HUES64 (cell line): ENCODE measurements around the gene UQCR11.
A peak's percentile ranks its signal among the peaks of the same experiment; 100 is the strongest.
"Not testable (repeated sequence)": the region's sequence is repeated elsewhere in the genome, so short reads cannot be mapped to it uniquely, and the experiment has no call there.

Experiments used
- H3K27ac ChIP-seq: 2 replicates; pipeline ENCODE4 v1.7.0; 2013; ENCODE audit warnings: low read depth, low read length, inconsistent platforms
- H3K27me3 ChIP-seq: 2 replicates; pipeline ENCODE4 v1.6.1; 2013; ENCODE audit warnings: mild to moderate bottlenecking, low read length; ENCODE audit not compliant: insufficient read depth
- H3K36me3 ChIP-seq: 2 replicates; pipeline ENCODE4 v1.6.1; 2013; ENCODE audit warnings: mild to moderate bottlenecking, low read length; ENCODE audit not compliant: insufficient read depth
- H3K4me1 ChIP-seq: 2 replicates; pipeline ENCODE4 v1.6.1; 2013; ENCODE audit warnings: mild to moderate bottlenecking, low read length, moderate library complexity; ENCODE audit not compliant: insufficient read depth
- H3K4me3 ChIP-seq: 2 replicates; pipeline ENCODE4 v1.5.1; 2013; ENCODE audit warnings: mild to moderate bottlenecking, low read length, moderate library complexity
- H3K9ac ChIP-seq: 2 replicates; pipeline ENCODE4 v1.6.1; 2013; ENCODE audit warnings: mild to moderate bottlenecking, low read depth, low read length
- H3K9me3 ChIP-seq: 2 replicates; pipeline ENCODE4 v1.6.1; 2013; ENCODE audit warnings: low read depth, low read length; ENCODE audit not compliant: insufficient read depth
- WGBS: fragments of 150-250, 120-280 bp; methylation state at CpG from one replicate; pipeline ENCODE4 v1.1.7; 2013; ENCODE audit warnings: missing lambda C conversion rate; 5-methylcytosine and 5-hydroxymethylcytosine counted together

Gene UQCR11

GRCh38 chr19:1647501-1648458, 42.5 kb upstream of the UQCR11 start:
- WGBS = 94% methylated on average over 41 of the region's 41 CpGs
- no peak overlapping the region for H3K4me3 ChIP-seq
- no peak overlapping the region for H3K9ac ChIP-seq
- no peaks in the 10 kb centered on the region for H3K27me3 ChIP-seq
- no peaks in the 10 kb centered on the region for H3K4me1 ChIP-seq
- peak overlapping the region; percentile 18; the same call in 1 of the 2 replicates for H3K27ac ChIP-seq
- no peaks in the 10 kb centered on the region for H3K9me3 ChIP-seq
- H3K36me3 ChIP-seq = peaks cover 69% of the 10 kb centered on the region

DNA sequence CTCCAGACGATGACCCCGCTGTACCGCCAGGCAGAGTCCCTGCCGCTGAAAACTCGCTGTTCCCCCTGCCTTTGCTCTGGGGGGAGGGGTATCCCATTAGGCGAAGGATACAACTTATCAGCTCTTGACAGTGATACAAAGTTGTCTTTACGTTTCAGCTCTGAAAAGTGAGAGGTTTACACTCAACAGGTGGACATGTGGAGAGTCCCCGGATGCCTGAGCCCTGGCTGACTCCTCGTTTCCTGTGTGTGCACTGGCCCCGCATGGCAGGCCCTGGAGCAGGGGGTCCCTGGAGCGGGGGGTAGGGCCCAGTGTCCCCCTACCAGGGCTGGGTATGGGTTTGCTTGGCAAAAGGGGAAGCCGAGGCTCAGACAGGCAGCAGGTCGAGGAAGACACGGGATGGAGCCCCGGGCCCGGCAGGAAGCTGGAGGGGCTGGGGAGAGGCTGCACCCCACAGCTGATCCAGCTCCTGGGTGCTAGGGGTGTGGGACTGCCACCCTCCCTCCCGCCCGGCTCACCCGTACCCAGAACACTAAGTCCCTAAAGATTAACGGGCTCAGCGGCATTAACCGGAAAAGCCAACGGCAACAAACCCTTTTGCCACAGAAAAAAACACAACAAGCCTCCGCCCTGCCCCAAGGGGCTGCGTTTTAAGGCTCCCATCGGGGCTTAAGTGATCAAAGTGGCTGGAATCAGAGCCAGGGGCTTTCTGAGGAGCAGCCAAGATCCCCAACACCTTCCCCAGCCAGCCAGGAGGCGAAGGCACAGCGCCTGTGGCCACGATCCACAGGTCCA, 41.6 kb upstream of the UQCR11 start:
- no peaks in the 10 kb centered on the region for H3K27me3 ChIP-seq
- no peak overlapping the region for H3K4me3 ChIP-seq
- no peak overlapping the region for H3K27ac ChIP-seq
- H3K9ac ChIP-seq = no peak overlapping the region
- H3K9me3 ChIP-seq = no peaks in the 10 kb centered on the region
- WGBS = 96% methylated on average over 29 of the region's 29 CpGs
- H3K36me3 ChIP-seq = peaks cover 79% of the 10 kb centered on the region
- H3K4me1 ChIP-seq = no peaks in the 10 kb centered on the region

- no peaks in the 10 kb centered on the region for H3K9me3 ChIP-seq
- 96% methylated on average over 24 of the region's 24 CpGs for WGBS
- H3K36me3 ChIP-seq = peaks cover 86% of the 10 kb centered on the region
- no peaks in the 10 kb centered on the region for H3K27me3 ChIP-seq
- H3K4me1 ChIP-seq = no peaks in the 10 kb centered on the region
- no peak overlapping the region for H3K4me3 ChIP-seq
- H3K27ac ChIP-seq = no peak overlapping the region
- H3K9ac ChIP-seq = no peak overlapping the region
Measured at GRCh38 chr19:1646149-1646548, 40.9 kb upstream of the UQCR11 start.

GRCh38 chr19:1645299-1645698, 40.0 kb upstream of the UQCR11 start:
- H3K27ac ChIP-seq = no peak overlapping the region
- no peaks in the 10 kb centered on the region for H3K4me1 ChIP-seq

DNA sequence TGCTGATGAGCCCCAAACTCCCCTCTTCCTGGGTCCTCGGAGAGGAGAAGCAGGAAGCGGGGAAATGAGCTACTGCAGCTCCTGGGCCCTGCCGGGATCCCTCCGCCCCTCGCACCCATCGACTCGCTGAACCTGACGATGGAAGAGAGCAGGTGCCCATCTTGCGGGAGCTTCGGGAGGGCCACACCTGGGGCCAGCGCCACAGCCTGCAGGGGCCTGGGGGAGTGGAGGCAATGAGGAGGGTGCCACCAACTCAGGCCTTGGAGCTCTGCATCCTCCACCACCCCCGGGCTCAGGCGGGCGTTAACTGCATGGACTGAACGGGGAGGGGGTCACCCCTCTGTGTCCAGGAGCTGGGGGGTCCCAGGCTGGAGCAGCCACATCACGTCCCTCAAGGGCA, 38.8 kb upstream of the UQCR11 start:
- Histone ChIP-seq H3K9ac (no peak overlapping the region), H3K9me3 (no peaks in the 10 kb centered on the region), H3K27ac (no peak overlapping the region), H3K36me3 (peaks cover 96% of the 10 kb centered on the region), H3K4me3 (no peak overlapping the region), H3K27me3 (no peaks in the 10 kb centered on the region), H3K4me1 (no peaks in the 10 kb centered on the region)
- 97% methylated on average over 16 of the region's 16 CpGs for WGBS

More at GRCh38 chr19:1645299-1645698, 40.0 kb upstream of the UQCR11 start:
- WGBS = 93% methylated on average over 23 of the region's 23 CpGs
- Histone ChIP-seq H3K4me3 (no peak overlapping the region), H3K9me3 (no peaks in the 10 kb centered on the region), H3K27me3 (no peaks in the 10 kb centered on the region), H3K36me3 (peaks cover 94% of the 10 kb centered on the region), H3K9ac (no peak overlapping the region)

DNA sequence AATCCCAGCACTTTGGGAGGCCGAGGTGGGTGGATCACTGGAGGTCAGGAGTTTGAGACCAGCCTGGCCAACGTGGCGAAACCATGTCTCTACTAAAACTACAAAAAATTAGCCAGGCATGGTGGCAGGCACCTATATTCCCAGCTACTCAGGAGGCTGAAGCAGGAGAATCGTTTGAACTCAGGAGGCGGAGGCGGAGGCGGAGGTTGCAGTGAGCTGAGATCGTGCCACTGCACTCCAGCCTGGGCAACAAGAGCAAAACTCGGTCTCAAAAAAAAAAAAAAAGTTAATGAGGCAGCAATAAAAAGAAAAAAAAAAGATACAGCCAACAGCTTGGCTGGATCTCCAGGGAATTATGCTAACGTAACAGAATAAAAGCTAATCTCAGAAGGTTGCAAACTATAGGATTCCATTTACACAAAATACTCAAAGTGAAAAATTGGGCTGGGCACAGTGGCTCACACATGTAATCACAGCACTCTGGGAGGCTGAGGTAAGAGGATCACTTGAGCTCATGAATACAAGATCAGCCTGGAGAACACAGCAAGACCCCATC, 35.7 kb upstream of the UQCR11 start:
- H3K4me3 ChIP-seq, H3K9me3 ChIP-seq, H3K9ac ChIP-seq, H3K4me1 ChIP-seq, H3K27ac ChIP-seq, H3K27me3 ChIP-seq: not testable (repeated sequence)
- WGBS = 95% methylated on average over 10 of the region's 10 CpGs
- H3K36me3 ChIP-seq = peaks cover 94% of the 10 kb centered on the region

- no peak overlapping the region for H3K4me3 ChIP-seq
- H3K9me3 ChIP-seq = no peaks in the 10 kb centered on the region
- H3K4me1 ChIP-seq = no peaks in the 10 kb centered on the region
- H3K36me3 ChIP-seq = peaks cover 93% of the 10 kb centered on the region
- 96% methylated on average over 34 of the region's 34 CpGs for WGBS
- no peak overlapping the region for H3K27ac ChIP-seq
- H3K27me3 ChIP-seq = no peaks in the 10 kb centered on the region
- no peak overlapping the region for H3K9ac ChIP-seq
Measured at GRCh38 chr19:1636325-1637236, 31.3 kb upstream of the UQCR11 start.

DNA sequence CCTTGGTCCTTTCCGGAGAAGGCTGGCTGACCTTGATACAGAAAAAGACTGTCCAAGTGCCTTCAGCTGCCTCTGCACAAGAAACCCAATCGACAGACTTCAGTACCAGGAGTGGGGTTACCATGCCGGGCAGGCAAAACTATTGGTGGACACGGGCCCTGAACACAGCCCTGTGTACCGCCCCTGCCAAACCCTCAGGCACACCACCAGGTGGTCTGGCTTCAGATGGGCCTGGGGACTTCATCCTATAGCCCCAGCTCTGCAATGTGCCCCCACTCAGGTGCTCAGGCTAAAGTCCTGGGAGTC, 29.6 kb upstream of the UQCR11 start:
- Histone ChIP-seq H3K4me1 (no peaks in the 10 kb centered on the region), H3K27ac (no peak overlapping the region), H3K9me3 (no peaks in the 10 kb centered on the region), H3K36me3 (peaks cover 94% of the 10 kb centered on the region), H3K4me3 (no peak overlapping the region), H3K27me3 (no peaks in the 10 kb centered on the region), H3K9ac (no peak overlapping the region)
- 94% methylated on average over 5 of the region's 5 CpGs for WGBS

GRCh38 chr19:1634242-1634937, 29.1 kb upstream of the UQCR11 start:
- H3K9me3 ChIP-seq = no peaks in the 10 kb centered on the region
- H3K36me3 ChIP-seq = peaks cover 93% of the 10 kb centered on the region
- no peak overlapping the region for H3K4me3 ChIP-seq
- 94% methylated on average over 19 of the region's 19 CpGs for WGBS
- H3K27me3 ChIP-seq = no peaks in the 10 kb centered on the region
- H3K9ac ChIP-seq = no peak overlapping the region
- H3K4me1 ChIP-seq = no peaks in the 10 kb centered on the region
- no peak overlapping the region for H3K27ac ChIP-seq

DNA sequence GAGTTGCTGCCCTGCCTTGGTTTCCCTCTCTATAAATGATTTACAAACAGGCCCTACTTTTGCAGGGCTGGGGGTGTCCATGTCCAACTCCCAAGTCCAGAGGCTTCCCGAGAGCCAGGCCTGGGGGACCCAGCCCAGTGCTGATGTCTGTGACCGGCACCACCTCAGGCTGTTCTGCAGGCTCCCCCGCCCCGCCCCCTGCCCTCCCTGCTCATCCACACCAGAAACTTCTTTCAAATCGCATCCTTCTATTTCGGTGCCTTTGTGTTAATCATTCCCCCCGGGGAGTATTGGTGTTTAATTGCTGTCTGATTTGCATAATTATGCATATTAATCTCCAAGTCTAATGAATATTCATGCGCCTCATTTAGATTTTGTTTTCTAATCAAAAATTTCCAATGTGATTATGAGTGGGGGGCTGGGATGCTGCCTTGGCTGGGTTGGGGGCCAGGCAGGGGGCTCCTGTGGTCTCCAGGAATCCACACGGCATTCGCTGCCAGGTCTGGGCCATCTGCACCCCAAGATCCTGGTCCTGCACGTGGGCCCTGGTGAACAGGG, 28.1 kb upstream of the UQCR11 start:
- Histone ChIP-seq H3K36me3 (peaks cover 82% of the 10 kb centered on the region), H3K4me1 (no peaks in the 10 kb centered on the region)
- 90% methylated on average over 8 of the region's 11 CpGs for WGBS

More for the DNA sequence above, 28.1 kb upstream of the UQCR11 start:
- no peaks in the 10 kb centered on the region for H3K9me3 ChIP-seq
- no peak overlapping the region for H3K9ac ChIP-seq
- no peak overlapping the region for H3K4me3 ChIP-seq
- no peaks in the 10 kb centered on the region for H3K27me3 ChIP-seq
- no peak overlapping the region for H3K27ac ChIP-seq
